CD4-positive, alpha-beta T cell (primary cell): ENCODE results near the gene FZR1. TPM values are rescaled to one million over a fixed set of nuclear protein-coding genes. Genes with fewer than 3 reads are reported as not detected.

Experiments used
- ATAC-seq: fragments of 200-7000 bp; cut with Tn5 transposase; one replicate; pipeline ENCODE4 v1.10.0; 2022; ENCODE audit warnings: mild to moderate bottlenecking; ENCODE audit not compliant: poor library complexity
- CTCF ChIA-PET: fragments of 350-600 bp; sonication (Branson Sonifier 250); formaldehyde crosslinking; loops from one replicate; lab custom pipeline; 2021; ENCODE audit warnings: antibody characterized with exemption, inconsistent platforms; lab: Charles Lee
- POLR2A ChIA-PET: fragments of 350-600 bp; sonication (Branson Sonifier 250); formaldehyde crosslinking; loops from one replicate; lab custom pipeline; 2021; ENCODE audit warnings: antibody characterized with exemption, inconsistent platforms; lab: Charles Lee
- DNase-seq, 14 experiments: peaks; one replicate each; pipeline ENCODE4 v3.0.0-alpha.2; 2013 to 2020; ENCODE audit warnings: mixed read lengths in 2 of 14
- H3K27ac ChIP-seq, 2 donors: one replicate each; pipeline versions ENCODE4 v1.5.1 to v1.7.0; 2013; ENCODE audit warnings: low read length in 2 of 2, low read depth in 1 of 2, mild to moderate bottlenecking in 1 of 2
- H3K27me3 ChIP-seq, 2 experiments: 1 replicate in 1 of 2; 2 replicates in 1 of 2; pipeline versions ENCODE4 v1.6.1 to v1.7.0; 2013; ENCODE audit warnings: low read length in 2 of 2, control low read depth in 1 of 2, mild to moderate bottlenecking in 1 of 2, moderate library complexity in 1 of 2; ENCODE audit not compliant: insufficient read depth in 2 of 2, control insufficient read depth in 1 of 2
- H3K36me3 ChIP-seq: one replicate; pipeline ENCODE4 v1.6.1; 2013; ENCODE audit warnings: low read length, control low read depth; ENCODE audit not compliant: insufficient read depth
- H3K4me1 ChIP-seq: one replicate; pipeline ENCODE4 v1.6.1; 2013; ENCODE audit warnings: low read length, control low read depth; ENCODE audit not compliant: insufficient read depth
- H3K4me3 ChIP-seq: one replicate; pipeline ENCODE4 v1.5.1; 2013; ENCODE audit warnings: mild to moderate bottlenecking, low read length, moderate library complexity
- H3K9me3 ChIP-seq, 2 experiments: 1 replicate in 1 of 2; 2 replicates in 1 of 2; pipeline versions ENCODE4 v1.6.1 to v1.7.0; 2013; ENCODE audit warnings: low read length in 2 of 2, mild to moderate bottlenecking in 2 of 2, control low read depth in 1 of 2, moderate library complexity in 1 of 2; ENCODE audit not compliant: control insufficient read depth in 1 of 2, insufficient read depth in 1 of 2
- H3K27ac Mint-ChIP-seq: one replicate; pipeline ENCODE4 v1.8.0; 2020; ENCODE audit warnings: mixed read lengths
- H3K27me3 Mint-ChIP-seq: one replicate; pipeline ENCODE4 v1.8.0; 2021; ENCODE audit warnings: mixed read lengths
- H3K36me3 Mint-ChIP-seq: one replicate; pipeline ENCODE4 v1.8.0; 2021; ENCODE audit warnings: low read depth, mixed read lengths
- H3K4me1 Mint-ChIP-seq: one replicate; pipeline ENCODE4 v1.8.0; 2021; ENCODE audit warnings: low read depth, mixed read lengths
- H3K4me3 Mint-ChIP-seq: one replicate; pipeline ENCODE4 v1.8.0; 2020; ENCODE audit warnings: mild to moderate bottlenecking, mixed read lengths
- H3K9me3 Mint-ChIP-seq: one replicate; pipeline ENCODE4 v1.8.0; 2020; ENCODE audit warnings: mixed read lengths
- intact Hi-C, 2 experiments: fragments of 100-400 bp; cut with DNase I in 1 of 2; cut with micrococcal nuclease in 1 of 2; formaldehyde crosslinking; loops; one replicate each; pipeline versions ENCODE4 v1.15.1 to v1.9.0; 2023 to 2025; cut with DNase I, micrococcal nuclease
- total RNA-seq, 174 experiments: library from RNA in 2 of 174; stranded (reverse) in 2 of 174; gene quantifications; one replicate each; pipeline ENCODE4 v1.2.3 and lab custom pipeline; 2021 to 2026
- TF ChIP-seq, protein P1 (sequence below): fragments of 200-600 bp; IDR thresholded peaks from one replicate; pipeline ENCODE4 v1.8.0; 2022; ENCODE audit warnings: antibody characterized with exemption, mild to moderate bottlenecking

Gene FZR1
- total RNA-seq, 2 experiments from 2014 or later, result 109 to 116 TPM

DNA sequence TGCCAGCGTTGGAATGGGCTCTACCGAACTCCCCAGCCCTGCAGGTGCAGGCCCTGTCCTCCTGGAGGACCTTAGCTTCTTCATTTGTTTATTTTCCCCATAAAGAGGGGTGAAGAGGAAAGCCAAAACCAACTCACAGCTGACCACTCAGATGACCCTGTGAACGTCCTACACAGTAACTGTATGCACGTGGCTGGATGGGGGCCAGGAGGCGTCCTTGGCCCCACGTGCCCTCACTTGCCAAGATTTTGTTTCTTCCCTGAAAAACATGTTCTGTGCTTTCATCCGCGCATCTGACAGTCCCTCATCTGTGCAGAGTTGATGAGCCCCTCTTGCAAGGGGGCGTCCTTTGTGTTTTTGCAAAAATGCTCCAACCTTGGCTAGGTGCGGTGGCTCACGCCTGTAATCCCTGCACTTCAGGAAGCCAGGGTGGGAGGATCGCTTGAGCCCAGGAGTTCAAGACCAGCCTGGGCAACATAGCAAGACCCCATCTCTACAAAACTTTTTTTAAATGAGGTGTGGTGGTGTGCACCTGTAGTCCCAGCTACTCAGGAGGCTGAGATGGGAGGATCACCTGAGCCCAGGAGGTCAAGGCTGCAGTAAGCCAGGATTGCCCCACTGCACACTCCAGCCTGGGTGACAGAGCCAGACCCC lies 27.6 kb downstream of the FZR1 start:
- DNase-seq, result no peak
- Mint-ChIP-seq H3K27ac (no peak overlapping the region), H3K36me3 (peaks cover 47% of the 10 kb centered on the region), H3K9me3 (no peaks in the 10 kb centered on the region), H3K27me3 (no peaks in the 10 kb centered on the region), H3K4me1 (no peaks in the 10 kb centered on the region), H3K4me3 (no peak overlapping the region)
- no peak overlapping the region for H3K4me3 ChIP-seq
- ChIA-PET POLR2A (no interaction called here), CTCF (no interaction called here)
- H3K9me3 ChIP-seq, result no peaks in the 10 kb centered on the region
- intact Hi-C loops, result no loop called here
- H3K4me1 ChIP-seq, result no peaks in the 10 kb centered on the region
- TF ChIP-seq, protein P1, sequence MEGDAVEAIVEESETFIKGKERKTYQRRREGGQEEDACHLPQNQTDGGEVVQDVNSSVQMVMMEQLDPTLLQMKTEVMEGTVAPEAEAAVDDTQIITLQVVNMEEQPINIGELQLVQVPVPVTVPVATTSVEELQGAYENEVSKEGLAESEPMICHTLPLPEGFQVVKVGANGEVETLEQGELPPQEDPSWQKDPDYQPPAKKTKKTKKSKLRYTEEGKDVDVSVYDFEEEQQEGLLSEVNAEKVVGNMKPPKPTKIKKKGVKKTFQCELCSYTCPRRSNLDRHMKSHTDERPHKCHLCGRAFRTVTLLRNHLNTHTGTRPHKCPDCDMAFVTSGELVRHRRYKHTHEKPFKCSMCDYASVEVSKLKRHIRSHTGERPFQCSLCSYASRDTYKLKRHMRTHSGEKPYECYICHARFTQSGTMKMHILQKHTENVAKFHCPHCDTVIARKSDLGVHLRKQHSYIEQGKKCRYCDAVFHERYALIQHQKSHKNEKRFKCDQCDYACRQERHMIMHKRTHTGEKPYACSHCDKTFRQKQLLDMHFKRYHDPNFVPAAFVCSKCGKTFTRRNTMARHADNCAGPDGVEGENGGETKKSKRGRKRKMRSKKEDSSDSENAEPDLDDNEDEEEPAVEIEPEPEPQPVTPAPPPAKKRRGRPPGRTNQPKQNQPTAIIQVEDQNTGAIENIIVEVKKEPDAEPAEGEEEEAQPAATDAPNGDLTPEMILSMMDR, result no peak
- H3K27ac ChIP-seq, result no peak overlapping the region
- no peak for ATAC-seq
- peaks cover 52% of the 10 kb centered on the region for H3K36me3 ChIP-seq
- no peaks in the 10 kb centered on the region for H3K27me3 ChIP-seq

DNA sequence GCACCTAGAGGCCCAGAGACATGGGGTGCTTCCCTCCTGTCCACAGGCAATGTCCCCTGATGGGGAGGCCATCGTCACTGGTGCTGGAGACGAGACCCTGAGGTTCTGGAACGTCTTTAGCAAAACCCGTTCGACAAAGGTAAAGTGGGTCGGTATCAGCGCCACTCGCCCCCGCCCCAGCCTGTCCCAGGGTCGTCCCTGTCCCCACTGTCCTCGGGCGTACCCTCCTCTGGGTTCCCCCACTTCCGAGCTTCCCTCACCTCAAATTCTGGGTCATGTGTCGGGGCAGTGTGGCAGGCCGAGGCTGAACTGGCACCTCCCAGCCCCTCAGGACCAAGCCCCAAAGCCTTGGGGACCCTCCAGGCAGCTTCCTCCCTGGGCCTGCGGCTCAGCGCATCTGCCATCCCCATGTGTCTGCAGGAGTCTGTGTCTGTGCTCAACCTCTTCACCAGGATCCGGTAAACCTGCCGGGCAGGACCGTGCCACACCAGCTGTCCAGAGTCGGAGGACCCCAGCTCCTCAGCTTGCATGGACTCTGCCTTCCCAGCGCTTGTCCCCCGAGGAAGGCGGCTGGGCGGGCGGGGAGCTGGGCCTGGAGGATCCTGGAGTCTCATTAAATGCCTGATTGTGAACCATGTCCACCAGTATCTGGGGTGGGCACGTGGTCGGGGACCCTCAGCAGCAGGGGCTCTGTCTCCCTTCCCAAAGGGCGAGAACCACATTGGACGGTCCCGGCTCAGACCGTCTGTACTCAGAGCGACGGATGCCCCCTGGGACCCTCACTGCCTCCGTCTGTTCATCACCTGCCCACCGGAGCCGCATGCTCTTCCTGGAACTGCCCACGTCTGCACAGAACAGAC lies 28.5 kb downstream of the FZR1 start:
- no peak for ATAC-seq
- CTCF ChIA-PET, result no interaction called here

DNA sequence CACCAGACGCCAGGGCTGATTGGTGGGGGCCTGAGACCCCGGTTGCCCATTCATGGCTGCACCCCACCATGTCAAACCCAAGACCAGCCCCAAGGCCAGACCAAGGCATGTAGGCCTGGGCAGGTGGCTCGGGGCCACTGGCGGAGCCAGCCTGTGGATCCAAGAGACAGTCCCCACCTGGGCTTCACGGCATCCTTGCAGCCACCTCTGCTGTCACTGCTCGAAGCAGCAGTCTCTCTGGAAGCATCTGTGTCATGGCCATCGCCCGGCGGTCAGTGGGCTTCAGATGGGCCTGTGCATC lies 29.1 kb downstream of the FZR1 start:
- H3K4me1 Mint-ChIP-seq, result no peaks in the 10 kb centered on the region
- TF ChIP-seq, protein P1, result no peak
- no peak for ATAC-seq
- Histone ChIP-seq H3K9me3 (peaks cover 0 to 10% of the 10 kb centered on the region in 2 experiments), H3K4me1 (no peaks in the 10 kb centered on the region), H3K27me3 (no peaks in the 10 kb centered on the region), H3K27ac (no peak overlapping the region), H3K4me3 (no peak overlapping the region), H3K36me3 (peaks cover 55% of the 10 kb centered on the region)
- peak in 1 of 14 experiments; percentile 6 for DNase-seq
- no peak overlapping the region for H3K27ac Mint-ChIP-seq
- H3K27me3 Mint-ChIP-seq, result no peaks in the 10 kb centered on the region
- intact Hi-C loops, result no loop called here
- ChIA-PET POLR2A (no interaction called here), CTCF (no interaction called here)
- H3K4me3 Mint-ChIP-seq, result no peak overlapping the region
- no peaks in the 10 kb centered on the region for H3K9me3 Mint-ChIP-seq
- H3K36me3 Mint-ChIP-seq, result peaks cover 56% of the 10 kb centered on the region

More for the DNA sequence above, 28.5 kb downstream of the FZR1 start:
- POLR2A ChIA-PET, result no interaction called here
- Mint-ChIP-seq H3K27me3 (no peaks in the 10 kb centered on the region), H3K36me3 (peaks cover 52% of the 10 kb centered on the region), H3K9me3 (no peaks in the 10 kb centered on the region), H3K27ac (peak overlapping the region; percentile 24), H3K4me3 (no peak overlapping the region), H3K4me1 (no peaks in the 10 kb centered on the region)
- H3K9me3 ChIP-seq, result peaks cover 0 to 8% of the 10 kb centered on the region in 2 experiments
- H3K4me3 ChIP-seq, result no peak overlapping the region
- H3K36me3 ChIP-seq, result peaks cover 55% of the 10 kb centered on the region
- no peaks in the 10 kb centered on the region for H3K27me3 ChIP-seq
- peak in 1 of 14 experiments; percentile 4 for DNase-seq
- intact Hi-C loops, result no loop called here
- no peak overlapping the region for H3K27ac ChIP-seq
- TF ChIP-seq, protein P1, result no peak
- H3K4me1 ChIP-seq, result no peaks in the 10 kb centered on the region
